OCI-LY3 (cell line): ENCODE measurements around the gene PTGIS.

Source experiments
- H2AFZ ChIP-seq: fragments of 200-600, 300-600 bp; shearing (Covaris generic); 2 replicates; pipeline ENCODE4 v1.6.0; 2014; ENCODE audit warnings: antibody characterized with exemption, low read depth, low read length
- H3K27ac ChIP-seq: fragments of 200-600, 300-600 bp; sonication (generic); 2 replicates; pipeline ENCODE4 v1.5.1; 2014; ENCODE audit warnings: mild to moderate bottlenecking, low read length, moderate library complexity, mixed read lengths
- H3K27me3 ChIP-seq: fragments of 200-600, 300-600 bp; sonication (generic); 2 replicates; pipeline ENCODE4 v1.6.1; 2014; ENCODE audit warnings: low read depth, low read length, mixed read lengths
- H3K36me3 ChIP-seq: fragments of 200-600, 300-600 bp; sonication (generic); replicated peaks from 2 replicates; pipeline ENCODE3; 2014; ENCODE audit warnings: low read depth, low read length, mixed read lengths
- H3K4me1 ChIP-seq: fragments of 300-600, 200-600 bp; sonication (generic); 2 replicates; pipeline ENCODE4 v1.6.1; 2014; ENCODE audit warnings: low read length, mixed read lengths
- H3K4me2 ChIP-seq: fragments of 200-600, 300-600 bp; sonication (generic); 2 replicates; pipeline ENCODE4 v1.6.1; 2014; ENCODE audit warnings: low read length, mixed read lengths
- H3K4me3 ChIP-seq: fragments of 300-600, 200-600 bp; sonication (generic); 2 replicates; pipeline ENCODE4 v1.5.1; 2014; ENCODE audit warnings: antibody characterized with exemption, mild to moderate bottlenecking, low read length, moderate library complexity
- H3K79me2 ChIP-seq: fragments of 300-600, 200-600 bp; shearing (Covaris generic); 2 replicates; pipeline ENCODE4 v1.6.1; 2014; ENCODE audit warnings: mild to moderate bottlenecking, low read length, mixed read lengths
- H3K9ac ChIP-seq: fragments of 300-600, 200-600 bp; shearing (Covaris generic); 2 replicates; pipeline ENCODE4 v1.6.0; 2014; ENCODE audit warnings: mild to moderate bottlenecking, low read length, moderate library complexity
- H3K9me3 ChIP-seq: fragments of 200-600, 300-600 bp; shearing (Covaris generic); 2 replicates; pipeline ENCODE4 v1.6.1; 2014; ENCODE audit warnings: low read length, mixed read lengths; ENCODE audit not compliant: insufficient read depth
- H4K20me1 ChIP-seq: fragments of 200-600, 300-600 bp; sonication (generic); 2 replicates; pipeline ENCODE4 v1.6.1; 2016; ENCODE audit warnings: low read length, mixed read lengths; ENCODE audit not compliant: insufficient read depth
- EZH2phosphoT487 ChIP-seq: fragments of 200-600 bp; shearing (Covaris generic); IDR thresholded peaks from 2 replicates; pipeline ENCODE4 v1.6.1; 2018; ENCODE audit warnings: antibody characterized with exemption, mixed run types, low read depth
- TF ChIP-seq, protein P1 (sequence below): fragments of 200-600, 300-600 bp; sonication (generic); IDR thresholded peaks from 2 replicates; pipeline ENCODE4 v1.5.1; 2014; ENCODE audit warnings: antibody characterized with exemption, low read length, low read depth

Gene PTGIS

DNA sequence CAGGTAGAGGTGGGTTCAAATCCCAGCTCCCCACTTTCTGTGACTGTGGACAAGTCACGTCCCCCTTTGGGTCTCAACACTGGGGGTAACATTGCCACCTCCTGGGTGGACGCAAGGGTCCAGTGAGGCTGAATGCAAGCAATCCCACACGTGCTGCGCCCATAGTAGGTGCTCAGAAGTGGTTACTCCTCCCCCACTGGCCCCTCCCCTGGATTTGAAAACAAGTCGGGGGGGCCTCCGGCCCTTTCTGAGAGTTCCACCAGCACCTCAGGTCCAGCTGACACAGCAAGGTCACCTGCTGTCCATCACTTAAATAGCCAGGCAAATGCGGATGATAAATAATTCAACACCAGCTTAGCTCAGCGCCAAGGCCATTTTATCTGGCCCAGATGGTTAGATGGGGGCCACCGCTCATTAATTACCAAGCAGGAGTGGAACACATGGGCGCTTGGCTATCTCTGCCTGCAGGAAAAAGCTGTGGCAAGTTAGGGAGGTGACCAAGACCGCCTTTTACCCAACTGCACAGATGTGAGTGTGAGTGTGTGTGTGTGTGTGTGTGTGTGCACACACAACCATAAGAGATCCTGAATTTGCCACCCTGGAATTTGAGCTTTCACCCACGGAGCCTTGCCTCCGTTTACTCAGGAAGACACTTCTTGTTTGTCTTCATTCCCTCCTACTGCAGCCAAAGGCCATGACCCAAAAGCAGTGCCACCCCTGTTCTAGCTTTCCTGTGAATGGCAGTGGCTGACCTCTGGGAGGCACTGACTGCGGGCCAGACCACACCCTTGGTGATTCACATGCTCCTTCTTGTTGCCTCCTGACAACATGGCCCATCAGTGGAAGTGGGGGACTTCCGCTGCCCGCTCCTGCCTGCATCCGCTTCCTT, 50.8 kb downstream of the PTGIS start:
- Histone ChIP-seq H2AFZ (no peak overlapping the region), H3K79me2 (no peaks in the 10 kb centered on the region), H3K27ac (no peak overlapping the region), H3K36me3 (no peaks in the 10 kb centered on the region), H3K27me3 (peaks cover 72% of the 10 kb centered on the region), H3K9ac (no peak overlapping the region), H3K4me3 (no peak overlapping the region), H4K20me1 (no peaks in the 10 kb centered on the region), H3K4me2 (no peak overlapping the region), H3K4me1 (no peaks in the 10 kb centered on the region), H3K9me3 (no peaks in the 10 kb centered on the region)
- TF ChIP-seq, protein P1, sequence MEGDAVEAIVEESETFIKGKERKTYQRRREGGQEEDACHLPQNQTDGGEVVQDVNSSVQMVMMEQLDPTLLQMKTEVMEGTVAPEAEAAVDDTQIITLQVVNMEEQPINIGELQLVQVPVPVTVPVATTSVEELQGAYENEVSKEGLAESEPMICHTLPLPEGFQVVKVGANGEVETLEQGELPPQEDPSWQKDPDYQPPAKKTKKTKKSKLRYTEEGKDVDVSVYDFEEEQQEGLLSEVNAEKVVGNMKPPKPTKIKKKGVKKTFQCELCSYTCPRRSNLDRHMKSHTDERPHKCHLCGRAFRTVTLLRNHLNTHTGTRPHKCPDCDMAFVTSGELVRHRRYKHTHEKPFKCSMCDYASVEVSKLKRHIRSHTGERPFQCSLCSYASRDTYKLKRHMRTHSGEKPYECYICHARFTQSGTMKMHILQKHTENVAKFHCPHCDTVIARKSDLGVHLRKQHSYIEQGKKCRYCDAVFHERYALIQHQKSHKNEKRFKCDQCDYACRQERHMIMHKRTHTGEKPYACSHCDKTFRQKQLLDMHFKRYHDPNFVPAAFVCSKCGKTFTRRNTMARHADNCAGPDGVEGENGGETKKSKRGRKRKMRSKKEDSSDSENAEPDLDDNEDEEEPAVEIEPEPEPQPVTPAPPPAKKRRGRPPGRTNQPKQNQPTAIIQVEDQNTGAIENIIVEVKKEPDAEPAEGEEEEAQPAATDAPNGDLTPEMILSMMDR = no peak

- Histone ChIP-seq H3K9me3 (no peaks in the 10 kb centered on the region), H3K27ac (no peak overlapping the region), H3K27me3 (peaks cover 73% of the 10 kb centered on the region), H2AFZ (no peak overlapping the region), H3K4me2 (no peak overlapping the region), H3K9ac (no peak overlapping the region), H4K20me1 (no peaks in the 10 kb centered on the region), H3K4me3 (no peak overlapping the region), H3K4me1 (no peaks in the 10 kb centered on the region), H3K36me3 (no peaks in the 10 kb centered on the region), H3K79me2 (no peaks in the 10 kb centered on the region)
- TF ChIP-seq, protein P1 = no peak
- no peak for TF ChIP-seq EZH2phosphoT487
These were observed 52.4 kb downstream of the PTGIS start for GRCh38 chr20:49515586-49515985.

- Histone ChIP-seq H3K27me3 (peaks cover 86% of the 10 kb centered on the region), H3K27ac (no peak overlapping the region), H3K79me2 (no peaks in the 10 kb centered on the region), H3K4me2 (no peak overlapping the region), H3K9me3 (no peaks in the 10 kb centered on the region), H3K4me3 (no peak overlapping the region), H3K36me3 (no peaks in the 10 kb centered on the region), H2AFZ (no peak overlapping the region), H3K4me1 (peaks cover 9% of the 10 kb centered on the region), H4K20me1 (no peaks in the 10 kb centered on the region), H3K9ac (no peak overlapping the region)
- no peak for TF ChIP-seq EZH2phosphoT487
- TF ChIP-seq, protein P1 = no peak
These were observed 54.4 kb downstream of the PTGIS start for GRCh38 chr20:49513517-49513916.

- no peak for TF ChIP-seq EZH2phosphoT487
- TF ChIP-seq, protein P1 = no peak
- Histone ChIP-seq H2AFZ (no peak overlapping the region), H3K36me3 (no peaks in the 10 kb centered on the region), H3K79me2 (no peaks in the 10 kb centered on the region), H3K9ac (no peak overlapping the region), H3K4me2 (no peak overlapping the region), H4K20me1 (no peaks in the 10 kb centered on the region), H3K4me3 (no peak overlapping the region), H3K27me3 (peaks cover 84% of the 10 kb centered on the region), H3K4me1 (peaks cover 14% of the 10 kb centered on the region), H3K27ac (no peak overlapping the region), H3K9me3 (no peaks in the 10 kb centered on the region)
These were observed 54.9 kb downstream of the PTGIS start for GRCh38 chr20:49513009-49513408.
